Measurements from ENCODE around the gene ARL4A.
A peak's percentile ranks its signal among the peaks of the same experiment; 100 is the strongest.
"Not testable (repeated sequence)": the region's sequence is repeated elsewhere in the genome, so short reads cannot be mapped to it uniquely, and the experiment has no call there.

Gene ARL4A

DNA sequence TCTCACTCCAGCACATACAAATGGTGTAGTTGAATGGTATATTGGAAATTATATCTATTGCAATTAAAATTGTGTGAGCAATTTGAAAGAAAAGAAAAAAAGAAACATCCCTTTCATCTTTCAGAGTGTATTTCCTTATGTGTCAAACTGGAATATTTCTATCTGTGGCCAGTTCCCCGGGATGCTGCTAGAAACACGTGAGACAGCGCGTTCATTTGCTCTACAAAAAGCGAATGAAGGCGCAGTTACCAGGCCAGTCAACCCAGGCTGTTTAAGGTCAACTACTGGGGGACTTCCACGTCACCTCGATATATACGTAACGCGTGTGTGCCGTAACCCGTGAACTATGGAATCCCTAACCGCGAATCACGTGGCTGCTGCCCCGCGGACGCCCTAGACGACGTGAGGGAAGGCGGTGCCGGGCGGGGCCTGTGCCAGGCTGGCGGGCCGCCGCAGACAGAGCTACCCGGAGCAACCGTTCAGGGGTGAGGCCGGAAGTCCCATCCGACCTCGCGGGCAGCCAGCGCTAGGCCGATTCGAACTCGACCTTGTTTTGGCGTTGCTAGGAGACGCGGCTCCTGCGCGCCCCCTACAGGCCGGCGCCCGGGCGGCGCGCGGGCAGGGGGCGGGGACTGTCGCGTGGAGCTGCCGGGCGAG, 1.1 kb upstream of the ARL4A start:
- peak; percentile 89 for ATAC-seq
- TF ChIP-seq PPARA (CRISPR knock-in tag; IDR thresholded peaks at IDR 0.05; ENCODE audit: borderline replicate concordance) (no peak), ZNF70 (CRISPR knock-in tag; IDR thresholded peaks at IDR 0.05) (no peak), ZFP3 (CRISPR knock-in tag; IDR thresholded peaks at IDR 0.05) (peak; percentile 65; the same call in 1 of the 2 replicates), ZNF8 (CRISPR knock-in tag; IDR thresholded peaks at IDR 0.05) (no peak), RARB (CRISPR knock-in tag; IDR thresholded peaks at IDR 0.05) (no peak), ZNF565 (CRISPR knock-in tag; conservative IDR thresholded peaks at IDR 0.05; ENCODE audit: low read depth) (no peak), SNAI2 (CRISPR knock-in tag; IDR thresholded peaks at IDR 0.05) (peak; percentile 86; the same call in 1 of the 2 replicates), ARNTL (CRISPR knock-in tag; IDR thresholded peaks at IDR 0.05; ENCODE audit: borderline replicate concordance, low read depth) (no peak), ZFP30 (CRISPR knock-in tag; IDR thresholded peaks at IDR 0.05) (no peak; the same call in 1 of the 2 replicates), ZC3H10 (CRISPR knock-in tag; IDR thresholded peaks at IDR 0.05) (no peak), ISL1 (CRISPR knock-in tag; IDR thresholded peaks at IDR 0.05) (peak; percentile 29; the same call in 1 of the 2 replicates), TCF4 (CRISPR knock-in tag; IDR thresholded peaks at IDR 0.05; ENCODE audit: borderline replicate concordance) (no peak), TOX (CRISPR knock-in tag; IDR thresholded peaks at IDR 0.05; ENCODE audit: borderline replicate concordance) (no peak), GLIS3 (CRISPR knock-in tag; IDR thresholded peaks at IDR 0.05) (no peak), BACH2 (CRISPR knock-in tag; IDR thresholded peaks at IDR 0.05; ENCODE audit: borderline replicate concordance) (no peak), ESRRG (CRISPR knock-in tag; IDR thresholded peaks at IDR 0.05) (0 out of 2 replicates have a peak, but pooled peaks have one; percentile 69), CSDC2 (CRISPR knock-in tag; IDR thresholded peaks at IDR 0.05) (peak; percentile 85), OSR1 (CRISPR knock-in tag; IDR thresholded peaks at IDR 0.05) (no peak)
- TF ChIP-seq, protein P1, sequence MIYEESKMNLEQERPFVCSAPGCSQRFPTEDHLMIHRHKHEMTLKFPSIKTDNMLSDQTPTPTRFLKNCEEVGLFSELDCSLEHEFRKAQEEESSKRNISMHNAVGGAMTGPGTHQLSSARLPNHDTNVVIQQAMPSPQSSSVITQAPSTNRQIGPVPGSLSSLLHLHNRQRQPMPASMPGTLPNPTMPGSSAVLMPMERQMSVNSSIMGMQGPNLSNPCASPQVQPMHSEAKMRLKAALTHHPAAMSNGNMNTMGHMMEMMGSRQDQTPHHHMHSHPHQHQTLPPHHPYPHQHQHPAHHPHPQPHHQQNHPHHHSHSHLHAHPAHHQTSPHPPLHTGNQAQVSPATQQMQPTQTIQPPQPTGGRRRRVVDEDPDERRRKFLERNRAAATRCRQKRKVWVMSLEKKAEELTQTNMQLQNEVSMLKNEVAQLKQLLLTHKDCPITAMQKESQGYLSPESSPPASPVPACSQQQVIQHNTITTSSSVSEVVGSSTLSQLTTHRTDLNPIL (CRISPR knock-in tag; IDR thresholded peaks at IDR 0.05; ENCODE audit: low read depth), result no peak
- TF ChIP-seq, protein P2, sequence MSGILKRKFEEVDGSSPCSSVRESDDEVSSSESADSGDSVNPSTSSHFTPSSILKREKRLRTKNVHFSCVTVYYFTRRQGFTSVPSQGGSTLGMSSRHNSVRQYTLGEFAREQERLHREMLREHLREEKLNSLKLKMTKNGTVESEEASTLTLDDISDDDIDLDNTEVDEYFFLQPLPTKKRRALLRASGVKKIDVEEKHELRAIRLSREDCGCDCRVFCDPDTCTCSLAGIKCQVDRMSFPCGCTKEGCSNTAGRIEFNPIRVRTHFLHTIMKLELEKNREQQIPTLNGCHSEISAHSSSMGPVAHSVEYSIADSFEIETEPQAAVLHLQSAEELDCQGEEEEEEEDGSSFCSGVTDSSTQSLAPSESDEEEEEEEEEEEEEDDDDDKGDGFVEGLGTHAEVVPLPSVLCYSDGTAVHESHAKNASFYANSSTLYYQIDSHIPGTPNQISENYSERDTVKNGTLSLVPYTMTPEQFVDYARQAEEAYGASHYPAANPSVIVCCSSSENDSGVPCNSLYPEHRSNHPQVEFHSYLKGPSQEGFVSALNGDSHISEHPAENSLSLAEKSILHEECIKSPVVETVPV (CRISPR knock-in tag; IDR thresholded peaks at IDR 0.05), result no peak
- TF ChIP-seq, protein P3, sequence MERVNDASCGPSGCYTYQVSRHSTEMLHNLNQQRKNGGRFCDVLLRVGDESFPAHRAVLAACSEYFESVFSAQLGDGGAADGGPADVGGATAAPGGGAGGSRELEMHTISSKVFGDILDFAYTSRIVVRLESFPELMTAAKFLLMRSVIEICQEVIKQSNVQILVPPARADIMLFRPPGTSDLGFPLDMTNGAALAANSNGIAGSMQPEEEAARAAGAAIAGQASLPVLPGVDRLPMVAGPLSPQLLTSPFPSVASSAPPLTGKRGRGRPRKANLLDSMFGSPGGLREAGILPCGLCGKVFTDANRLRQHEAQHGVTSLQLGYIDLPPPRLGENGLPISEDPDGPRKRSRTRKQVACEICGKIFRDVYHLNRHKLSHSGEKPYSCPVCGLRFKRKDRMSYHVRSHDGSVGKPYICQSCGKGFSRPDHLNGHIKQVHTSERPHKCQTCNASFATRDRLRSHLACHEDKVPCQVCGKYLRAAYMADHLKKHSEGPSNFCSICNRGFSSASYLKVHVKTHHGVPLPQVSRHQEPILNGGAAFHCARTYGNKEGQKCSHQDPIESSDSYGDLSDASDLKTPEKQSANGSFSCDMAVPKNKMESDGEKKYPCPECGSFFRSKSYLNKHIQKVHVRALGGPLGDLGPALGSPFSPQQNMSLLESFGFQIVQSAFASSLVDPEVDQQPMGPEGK (CRISPR knock-in tag; IDR thresholded peaks at IDR 0.05; ENCODE audit: borderline replicate concordance), result no peak
- TF ChIP-seq, protein P4, sequence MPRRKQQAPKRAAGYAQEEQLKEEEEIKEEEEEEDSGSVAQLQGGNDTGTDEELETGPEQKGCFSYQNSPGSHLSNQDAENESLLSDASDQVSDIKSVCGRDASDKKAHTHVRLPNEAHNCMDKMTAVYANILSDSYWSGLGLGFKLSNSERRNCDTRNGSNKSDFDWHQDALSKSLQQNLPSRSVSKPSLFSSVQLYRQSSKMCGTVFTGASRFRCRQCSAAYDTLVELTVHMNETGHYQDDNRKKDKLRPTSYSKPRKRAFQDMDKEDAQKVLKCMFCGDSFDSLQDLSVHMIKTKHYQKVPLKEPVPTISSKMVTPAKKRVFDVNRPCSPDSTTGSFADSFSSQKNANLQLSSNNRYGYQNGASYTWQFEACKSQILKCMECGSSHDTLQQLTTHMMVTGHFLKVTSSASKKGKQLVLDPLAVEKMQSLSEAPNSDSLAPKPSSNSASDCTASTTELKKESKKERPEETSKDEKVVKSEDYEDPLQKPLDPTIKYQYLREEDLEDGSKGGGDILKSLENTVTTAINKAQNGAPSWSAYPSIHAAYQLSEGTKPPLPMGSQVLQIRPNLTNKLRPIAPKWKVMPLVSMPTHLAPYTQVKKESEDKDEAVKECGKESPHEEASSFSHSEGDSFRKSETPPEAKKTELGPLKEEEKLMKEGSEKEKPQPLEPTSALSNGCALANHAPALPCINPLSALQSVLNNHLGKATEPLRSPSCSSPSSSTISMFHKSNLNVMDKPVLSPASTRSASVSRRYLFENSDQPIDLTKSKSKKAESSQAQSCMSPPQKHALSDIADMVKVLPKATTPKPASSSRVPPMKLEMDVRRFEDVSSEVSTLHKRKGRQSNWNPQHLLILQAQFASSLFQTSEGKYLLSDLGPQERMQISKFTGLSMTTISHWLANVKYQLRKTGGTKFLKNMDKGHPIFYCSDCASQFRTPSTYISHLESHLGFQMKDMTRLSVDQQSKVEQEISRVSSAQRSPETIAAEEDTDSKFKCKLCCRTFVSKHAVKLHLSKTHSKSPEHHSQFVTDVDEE (CRISPR knock-in tag; IDR thresholded peaks at IDR 0.05), result peak; percentile 40; the same call in 1 of the 2 replicates
- TF ChIP-seq, protein P5, sequence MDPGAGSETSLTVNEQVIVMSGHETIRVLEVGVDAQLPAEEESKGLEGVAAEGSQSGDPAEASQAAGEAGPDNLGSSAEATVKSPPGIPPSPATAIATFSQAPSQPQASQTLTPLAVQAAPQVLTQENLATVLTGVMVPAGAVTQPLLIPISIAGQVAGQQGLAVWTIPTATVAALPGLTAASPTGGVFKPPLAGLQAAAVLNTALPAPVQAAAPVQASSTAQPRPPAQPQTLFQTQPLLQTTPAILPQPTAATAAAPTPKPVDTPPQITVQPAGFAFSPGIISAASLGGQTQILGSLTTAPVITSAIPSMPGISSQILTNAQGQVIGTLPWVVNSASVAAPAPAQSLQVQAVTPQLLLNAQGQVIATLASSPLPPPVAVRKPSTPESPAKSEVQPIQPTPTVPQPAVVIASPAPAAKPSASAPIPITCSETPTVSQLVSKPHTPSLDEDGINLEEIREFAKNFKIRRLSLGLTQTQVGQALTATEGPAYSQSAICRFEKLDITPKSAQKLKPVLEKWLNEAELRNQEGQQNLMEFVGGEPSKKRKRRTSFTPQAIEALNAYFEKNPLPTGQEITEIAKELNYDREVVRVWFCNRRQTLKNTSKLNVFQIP (CRISPR knock-in tag; IDR thresholded peaks at IDR 0.05; ENCODE audit: borderline replicate concordance, low read depth), result no peak

DNA sequence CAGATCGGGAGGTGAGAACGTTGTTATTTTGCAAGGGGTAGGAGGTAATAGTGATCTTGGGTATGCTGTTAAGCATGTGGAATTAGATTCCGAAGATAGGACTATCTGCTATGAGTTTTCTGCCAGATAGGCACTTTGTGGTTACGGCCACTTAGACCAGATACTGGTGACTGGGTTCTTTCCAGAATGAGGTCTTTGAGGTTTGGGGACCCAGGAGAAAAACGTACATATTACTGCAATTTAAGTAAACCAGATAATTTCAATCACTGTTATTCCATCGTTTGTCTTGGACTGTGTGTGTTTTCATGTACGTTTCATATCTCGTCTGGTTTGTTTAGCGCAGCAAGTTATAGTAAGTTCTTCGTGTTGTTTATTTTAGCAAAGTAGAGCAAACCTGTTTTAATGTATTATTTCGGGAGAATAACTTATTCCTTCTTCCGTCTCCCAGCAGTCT, 312 bp downstream of the ARL4A start:
- peak; percentile 16 for ATAC-seq
- TF ChIP-seq PPARA (CRISPR knock-in tag; IDR thresholded peaks at IDR 0.05; ENCODE audit: borderline replicate concordance), result no peak
- TF ChIP-seq ISL1 (CRISPR knock-in tag; IDR thresholded peaks at IDR 0.05), result peak; percentile 20; the same call in 1 of the 2 replicates
- TF ChIP-seq ZNF565 (CRISPR knock-in tag; conservative IDR thresholded peaks at IDR 0.05; ENCODE audit: low read depth), result no peak
- TF ChIP-seq ZNF8 (CRISPR knock-in tag; IDR thresholded peaks at IDR 0.05), result no peak
- TF ChIP-seq GLIS3 (CRISPR knock-in tag; IDR thresholded peaks at IDR 0.05), result no peak
- TF ChIP-seq TOX (CRISPR knock-in tag; IDR thresholded peaks at IDR 0.05; ENCODE audit: borderline replicate concordance), result no peak
- no peak for TF ChIP-seq CSDC2 (CRISPR knock-in tag; IDR thresholded peaks at IDR 0.05)
- TF ChIP-seq, protein P1 (CRISPR knock-in tag; IDR thresholded peaks at IDR 0.05; ENCODE audit: low read depth), result no peak

DNA sequence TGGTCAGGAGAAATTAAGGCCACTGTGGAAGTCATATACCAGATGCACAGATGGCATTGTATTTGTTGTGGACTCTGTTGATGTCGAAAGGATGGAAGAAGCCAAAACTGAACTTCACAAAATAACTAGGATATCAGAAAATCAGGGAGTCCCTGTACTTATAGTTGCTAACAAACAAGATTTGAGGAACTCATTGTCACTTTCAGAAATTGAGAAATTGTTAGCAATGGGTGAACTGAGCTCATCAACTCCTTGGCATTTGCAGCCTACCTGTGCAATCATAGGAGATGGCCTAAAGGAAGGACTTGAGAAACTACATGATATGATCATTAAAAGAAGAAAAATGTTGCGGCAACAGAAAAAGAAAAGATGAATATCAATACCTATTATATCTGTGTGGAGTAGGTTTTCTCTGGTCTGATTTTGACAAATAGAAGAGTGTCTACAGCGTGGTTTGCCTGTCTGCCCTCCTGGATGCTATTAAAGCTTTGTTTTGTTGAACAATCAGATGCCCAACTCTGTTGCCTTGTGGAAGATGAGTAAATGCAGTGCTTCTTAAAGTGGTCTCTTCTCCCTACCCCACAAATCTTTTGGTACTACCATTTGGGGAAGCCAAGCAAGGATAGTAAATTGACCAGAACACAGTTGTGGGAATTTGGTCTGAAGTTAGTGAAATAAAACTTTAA, 1.2 kb downstream of the ARL4A start:
- ATAC-seq, result not testable (repeated sequence)

Measured in SK-N-SH treated with all-trans-retinoic acid at 6 μM for 48 hours (cell line).